PFSK-1 (cell line): Measurements from ENCODE around the gene TIAM2.

ENCODE experiments used
- FOXP2 ChIP-seq: optimal IDR thresholded peaks from 2 replicates; pipeline ENCODE3; 2011; ENCODE audit warnings: borderline replicate concordance, control low read depth, inconsistent platforms; ENCODE audit not compliant: insufficient read depth; ENCODE audit errors: extremely low read length, extremely low read depth
- POLR2AphosphoS5 ChIP-seq: IDR thresholded peaks from 2 replicates; pipeline ENCODE4 v1.6.1; 2012; ENCODE audit warnings: low read depth, mild to moderate bottlenecking, control low read depth, low read length, moderate library complexity
- SIN3A ChIP-seq: IDR thresholded peaks from 2 replicates; pipeline ENCODE4 v1.6.1; 2012; ENCODE audit warnings: mild to moderate bottlenecking, low read length, moderate library complexity, borderline replicate concordance; ENCODE audit not compliant: insufficient read depth
- TAF1 ChIP-seq: IDR thresholded peaks from 2 replicates; pipeline ENCODE4 v1.6.1; 2012; ENCODE audit warnings: low read length, control low read depth, borderline replicate concordance; ENCODE audit not compliant: insufficient read depth
- TF ChIP-seq, protein P1 (sequence below), 2 experiments: IDR thresholded peaks; 2 replicates each; pipeline versions ENCODE4 v1.6.1 to v1.8.0; 2011 to 2012; ENCODE audit warnings: low read depth in 2 of 2, low read length in 2 of 2, control low read depth in 1 of 2, inconsistent platforms in 1 of 2, mild to moderate bottlenecking in 1 of 2, moderate library complexity in 1 of 2; ENCODE audit not compliant: insufficient read depth in 1 of 2

TIAM2 gene

DNA sequence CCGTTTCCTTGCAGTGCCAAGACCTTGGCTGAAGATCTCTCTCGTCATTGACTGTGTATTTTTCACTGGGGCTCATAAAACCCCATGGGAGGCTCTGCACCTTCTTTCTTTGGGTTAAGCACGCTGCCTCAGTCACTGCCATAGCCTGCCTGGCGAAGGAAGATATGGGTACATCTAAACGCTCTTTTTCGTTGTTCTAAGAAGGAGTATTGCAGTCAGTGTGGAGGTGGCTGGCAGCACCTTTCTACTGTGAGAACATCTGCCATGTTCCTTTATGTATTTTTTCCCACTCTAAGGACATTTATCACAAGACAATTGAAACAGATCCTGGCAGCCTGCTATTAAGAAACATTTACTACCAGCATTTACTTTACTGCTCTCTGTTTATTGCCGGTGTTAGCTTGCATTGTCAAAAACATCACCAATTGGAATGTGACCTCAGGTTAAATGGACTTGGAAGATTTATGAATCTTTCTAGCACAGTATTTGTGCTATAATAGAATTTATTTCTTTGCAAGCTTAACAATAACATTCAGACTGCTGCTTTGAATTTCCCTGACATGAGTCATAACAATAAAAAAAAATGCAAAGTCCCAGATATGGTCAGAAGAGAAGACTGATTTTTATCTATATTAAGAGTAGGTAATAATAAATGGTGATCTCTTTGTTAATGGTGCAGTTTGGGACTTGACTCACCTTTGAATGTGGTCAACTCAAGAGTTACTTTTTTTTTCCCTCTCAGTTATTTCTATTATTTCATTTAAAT is 206.5 kb downstream of the TIAM2 start:
- TF ChIP-seq TAF1 (no peak), POLR2AphosphoS5 (no peak), SIN3A (no peak), FOXP2 (no peak)
- TF ChIP-seq, protein P1, sequence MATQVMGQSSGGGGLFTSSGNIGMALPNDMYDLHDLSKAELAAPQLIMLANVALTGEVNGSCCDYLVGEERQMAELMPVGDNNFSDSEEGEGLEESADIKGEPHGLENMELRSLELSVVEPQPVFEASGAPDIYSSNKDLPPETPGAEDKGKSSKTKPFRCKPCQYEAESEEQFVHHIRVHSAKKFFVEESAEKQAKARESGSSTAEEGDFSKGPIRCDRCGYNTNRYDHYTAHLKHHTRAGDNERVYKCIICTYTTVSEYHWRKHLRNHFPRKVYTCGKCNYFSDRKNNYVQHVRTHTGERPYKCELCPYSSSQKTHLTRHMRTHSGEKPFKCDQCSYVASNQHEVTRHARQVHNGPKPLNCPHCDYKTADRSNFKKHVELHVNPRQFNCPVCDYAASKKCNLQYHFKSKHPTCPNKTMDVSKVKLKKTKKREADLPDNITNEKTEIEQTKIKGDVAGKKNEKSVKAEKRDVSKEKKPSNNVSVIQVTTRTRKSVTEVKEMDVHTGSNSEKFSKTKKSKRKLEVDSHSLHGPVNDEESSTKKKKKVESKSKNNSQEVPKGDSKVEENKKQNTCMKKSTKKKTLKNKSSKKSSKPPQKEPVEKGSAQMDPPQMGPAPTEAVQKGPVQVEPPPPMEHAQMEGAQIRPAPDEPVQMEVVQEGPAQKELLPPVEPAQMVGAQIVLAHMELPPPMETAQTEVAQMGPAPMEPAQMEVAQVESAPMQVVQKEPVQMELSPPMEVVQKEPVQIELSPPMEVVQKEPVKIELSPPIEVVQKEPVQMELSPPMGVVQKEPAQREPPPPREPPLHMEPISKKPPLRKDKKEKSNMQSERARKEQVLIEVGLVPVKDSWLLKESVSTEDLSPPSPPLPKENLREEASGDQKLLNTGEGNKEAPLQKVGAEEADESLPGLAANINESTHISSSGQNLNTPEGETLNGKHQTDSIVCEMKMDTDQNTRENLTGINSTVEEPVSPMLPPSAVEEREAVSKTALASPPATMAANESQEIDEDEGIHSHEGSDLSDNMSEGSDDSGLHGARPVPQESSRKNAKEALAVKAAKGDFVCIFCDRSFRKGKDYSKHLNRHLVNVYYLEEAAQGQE (IDR thresholded peaks at IDR 0.05; ENCODE audit: insufficient read depth in 1 of 2, low read depth in 2 of 2, low read length in 2 of 2), result no peak

DNA sequence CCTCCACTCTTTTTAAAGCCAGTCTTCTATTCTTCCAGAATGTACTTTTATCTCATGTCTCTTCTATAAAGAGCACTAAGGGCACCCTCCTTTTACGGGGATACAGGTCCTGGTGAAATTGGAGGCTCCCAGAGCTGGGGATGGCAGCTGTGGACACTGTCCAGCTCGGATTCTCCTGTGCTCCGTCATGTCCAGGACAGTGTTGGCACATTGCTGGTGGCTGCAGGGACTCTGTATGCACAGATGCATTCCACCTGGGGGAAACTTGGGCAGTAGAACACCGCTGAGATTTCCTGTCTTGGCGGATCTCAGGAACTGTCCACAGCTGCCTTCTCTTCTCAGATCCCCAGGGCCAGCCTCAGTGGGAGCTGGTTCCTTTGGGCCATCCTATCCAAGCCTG is 212.1 kb downstream of the TIAM2 start:
- no peak for TF ChIP-seq TAF1
- no peak for TF ChIP-seq SIN3A
- no peak for TF ChIP-seq POLR2AphosphoS5
- no peak for TF ChIP-seq FOXP2
- TF ChIP-seq, protein P1 (IDR thresholded peaks at IDR 0.05; ENCODE audit: insufficient read depth in 1 of 2, low read depth in 2 of 2, low read length in 2 of 2), result no peak

DNA sequence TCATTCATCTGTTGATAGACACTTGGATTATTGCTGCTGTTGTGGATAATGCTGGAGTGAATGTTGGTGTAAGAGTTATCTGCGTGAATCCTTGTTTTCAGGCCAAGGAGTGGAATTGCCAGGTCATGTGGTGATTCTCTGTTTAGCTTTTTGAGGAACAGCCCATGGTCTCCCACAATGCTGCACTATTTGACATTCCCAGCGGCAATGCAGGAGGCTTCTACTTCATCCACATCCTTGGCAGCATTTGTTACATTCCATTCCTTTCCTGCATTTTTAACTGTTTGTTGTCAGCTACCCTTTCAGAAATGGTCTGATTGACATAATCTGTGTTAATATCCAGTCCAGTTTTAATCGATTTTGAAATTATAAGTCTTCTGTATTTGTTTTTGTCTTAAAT is 217.0 kb downstream of the TIAM2 start:
- TF ChIP-seq, protein P1 (IDR thresholded peaks at IDR 0.05; ENCODE audit: insufficient read depth in 1 of 2, low read depth in 2 of 2, low read length in 2 of 2), result no peak
- TF ChIP-seq POLR2AphosphoS5 (no peak), SIN3A (no peak), TAF1 (no peak), FOXP2 (no peak)

DNA sequence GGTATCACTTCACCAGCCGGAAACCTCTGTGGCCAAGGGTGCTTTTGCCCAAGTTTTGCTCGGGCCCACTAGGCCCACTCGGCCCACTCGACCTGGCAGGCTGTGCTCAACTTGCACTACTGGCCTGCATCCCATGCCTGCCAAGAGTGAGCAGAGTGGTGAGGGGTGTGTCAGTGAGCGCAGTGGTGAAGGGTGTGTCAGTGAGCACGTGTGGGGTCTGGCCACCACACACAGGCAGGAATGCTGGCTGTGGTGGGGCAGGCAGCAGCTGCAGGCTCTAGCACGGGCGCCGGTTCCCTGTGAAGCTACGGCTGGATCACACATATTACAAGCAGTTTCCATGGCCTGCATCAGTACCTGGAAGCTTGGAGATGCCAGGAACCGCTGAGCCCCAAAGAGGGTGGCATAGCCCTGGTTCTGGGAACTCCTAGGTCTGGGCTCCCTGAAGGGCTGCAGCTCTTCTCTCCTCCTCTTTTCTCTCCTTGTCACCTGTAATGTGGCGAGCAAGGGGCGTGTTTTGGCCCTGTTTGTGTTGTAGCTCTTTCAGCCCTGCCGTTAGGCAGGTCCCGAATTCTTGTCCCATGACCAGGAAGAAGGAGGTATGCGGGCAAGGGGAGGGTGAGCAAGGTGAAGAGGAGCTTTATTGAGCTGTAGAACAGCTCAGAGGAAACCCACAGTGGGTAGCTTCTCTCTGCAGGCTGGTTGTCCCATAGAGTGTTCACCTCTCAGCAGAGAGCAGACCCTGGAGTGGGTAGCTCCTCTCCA is 217.7 kb downstream of the TIAM2 start:
- TF ChIP-seq POLR2AphosphoS5 (no peak), SIN3A (no peak), TAF1 (no peak), FOXP2 (no peak)
- TF ChIP-seq, protein P1 (IDR thresholded peaks at IDR 0.05; ENCODE audit: insufficient read depth in 1 of 2, low read depth in 2 of 2, low read length in 2 of 2), result no peak
